Upper lobe of left lung (tissue), 6 donors: ENCODE data around the gene ACOT12. TPM values are rescaled to one million over a fixed set of nuclear protein-coding genes. Genes with fewer than 3 reads are reported as not detected.

Experiments used
- ATAC-seq, 2 donors: fragments of 200-7000 bp; cut with Tn5 transposase; one replicate each; pipeline ENCODE4 v1.9.1; 2022; ENCODE audit warnings: mild to moderate bottlenecking in 2 of 2, moderate library complexity in 2 of 2; ENCODE audit not compliant: low FRiP score in 2 of 2
- DNase-seq, 2 donors: peaks; one replicate each; pipeline ENCODE4 v3.0.0-alpha.2; 2019 to 2020
- H3K27ac ChIP-seq, 4 donors: fragments of 200-600 bp; sonication (generic); one replicate each; pipeline ENCODE4 v1.5.1; 2016 to 2019
- H3K27me3 ChIP-seq, 4 donors: fragments of 200-600 bp; sonication (generic); one replicate each; pipeline ENCODE4 v1.5.1; 2017 to 2019
- H3K36me3 ChIP-seq, 4 donors: fragments of 200-600 bp; sonication (generic); one replicate each; pipeline ENCODE4 v1.5.1; 2016 to 2019
- H3K4me1 ChIP-seq, 4 donors: fragments of 200-600 bp; sonication (generic); one replicate each; pipeline ENCODE4 v1.5.1; 2018 to 2019
- H3K4me3 ChIP-seq, 4 donors: fragments of 200-600 bp; sonication (generic); one replicate each; pipeline ENCODE4 v1.5.1; 2017 to 2019; ENCODE audit warnings: mild to moderate bottlenecking in 2 of 4, moderate library complexity in 1 of 4
- H3K9me3 ChIP-seq, 4 donors: fragments of 200-600 bp; sonication (generic); one replicate each; pipeline ENCODE4 v1.5.1; 2018 to 2019
- EP300 ChIP-seq, 4 donors: sonication (generic); formaldehyde crosslinking; IDR thresholded peaks; one replicate each; pipeline ENCODE4 v1.5.1; 2017; ENCODE audit warnings: antibody characterized with exemption in 4 of 4, control low read depth in 2 of 4
- POLR2A ChIP-seq, 4 donors: fragments of 450-650 bp; IDR thresholded peaks; one replicate each; pipeline ENCODE4 v1.5.1; 2016 to 2017; ENCODE audit warnings: antibody characterized with exemption in 4 of 4, mild to moderate bottlenecking in 2 of 4
- POLR2AphosphoS5 ChIP-seq, 2 donors: sonication (generic); formaldehyde crosslinking; IDR thresholded peaks; one replicate each; pipeline ENCODE4 v1.5.1; 2017; ENCODE audit warnings: antibody characterized with exemption in 2 of 2
- WGBS, 2 donors: methylation state at CpG; one replicate each; pipeline ENCODE4 v1.1.5; 2017 to 2018; 5-methylcytosine and 5-hydroxymethylcytosine counted together
- total RNA-seq, 6 donors: library from RNA; depleted of rRNA in 4 of 6; stranded (reverse); fragments of >200 nt in 4 of 6; gene quantifications; one replicate each; pipeline versions ENCODE4 v1.1.0 to v1.2.1, GENCODE V29; 2016 to 2021
- TF ChIP-seq, protein P1 (sequence below), 6 experiments: fragments of 450-650 bp in 4 of 6; fragments of 200-600 bp in 2 of 6; sonication (generic) in 2 of 6; IDR thresholded peaks; one replicate each; pipeline ENCODE4 v1.5.1; 2016 to 2019; ENCODE audit warnings: antibody characterized with exemption in 6 of 6
- donor health status: DM: no; HTN: no; CAD: no; lungs with moderate emphysema.
- donor health status: DM: no; HTN: yes; CAD: no; lungs with severe emphysema.

Gene ACOT12
- total RNA-seq, 6 donors from 2014 or later = not detected

DNA sequence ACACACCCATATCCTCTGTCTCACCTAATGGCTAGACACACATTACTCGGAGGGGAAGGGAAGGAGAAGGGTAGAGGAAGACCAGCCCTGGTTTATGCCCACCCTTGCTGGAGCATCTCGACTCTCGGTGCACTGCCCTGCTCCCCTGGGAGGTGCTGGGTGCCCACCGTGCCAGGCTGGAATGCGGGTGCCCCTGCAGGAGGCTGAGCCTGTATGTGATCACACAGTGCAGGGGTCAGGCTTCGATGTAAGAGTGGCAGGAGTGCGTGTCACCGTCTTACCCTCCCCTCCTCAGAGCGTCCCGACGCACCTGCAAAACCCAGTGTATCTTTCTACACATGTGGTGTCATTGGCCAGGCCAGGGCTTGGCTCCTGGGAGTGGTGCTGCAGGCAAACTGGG, 7.3 kb upstream of the ACOT12 start:
- ATAC-seq (peak in 1 of 2 donors; percentile 11), DNase-seq (peak in 1 of 2 donors; percentile 69)
- WGBS, 2 donors = 76 to 91% methylated on average over 8 to 11 of the region's 11 CpGs

DNA sequence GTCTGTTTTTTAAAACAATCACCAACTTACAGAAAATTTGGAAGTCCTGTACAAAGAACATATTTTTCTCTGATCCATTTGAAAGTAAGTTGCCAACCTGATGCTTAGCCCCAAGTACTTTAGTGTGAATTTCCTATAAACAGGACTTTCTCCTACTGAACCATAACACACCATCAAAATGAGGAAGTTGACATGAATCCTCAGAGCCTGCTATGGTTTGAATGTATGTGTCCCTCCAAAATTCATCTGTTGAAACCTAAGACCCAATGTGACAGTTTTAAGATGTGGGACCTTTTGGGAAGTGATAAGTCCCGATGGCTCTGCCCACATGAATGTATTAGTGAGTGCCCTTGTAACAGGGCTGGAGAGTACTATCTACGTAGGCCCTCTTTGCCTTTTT, 6.4 kb upstream of the ACOT12 start:
- no peak overlapping the region for H3K4me3 ChIP-seq
- DNase-seq = no peak
- H3K36me3 ChIP-seq = no peaks in the 10 kb centered on the region
- no peak overlapping the region for H3K27ac ChIP-seq
- WGBS, 2 donors = 32 to 47% methylated on average over 2 of the region's 2 CpGs
- no peaks in the 10 kb centered on the region for H3K27me3 ChIP-seq
- TF ChIP-seq POLR2AphosphoS5 (IDR thresholded peaks at IDR 0.05) = no peak
- TF ChIP-seq, protein P1, sequence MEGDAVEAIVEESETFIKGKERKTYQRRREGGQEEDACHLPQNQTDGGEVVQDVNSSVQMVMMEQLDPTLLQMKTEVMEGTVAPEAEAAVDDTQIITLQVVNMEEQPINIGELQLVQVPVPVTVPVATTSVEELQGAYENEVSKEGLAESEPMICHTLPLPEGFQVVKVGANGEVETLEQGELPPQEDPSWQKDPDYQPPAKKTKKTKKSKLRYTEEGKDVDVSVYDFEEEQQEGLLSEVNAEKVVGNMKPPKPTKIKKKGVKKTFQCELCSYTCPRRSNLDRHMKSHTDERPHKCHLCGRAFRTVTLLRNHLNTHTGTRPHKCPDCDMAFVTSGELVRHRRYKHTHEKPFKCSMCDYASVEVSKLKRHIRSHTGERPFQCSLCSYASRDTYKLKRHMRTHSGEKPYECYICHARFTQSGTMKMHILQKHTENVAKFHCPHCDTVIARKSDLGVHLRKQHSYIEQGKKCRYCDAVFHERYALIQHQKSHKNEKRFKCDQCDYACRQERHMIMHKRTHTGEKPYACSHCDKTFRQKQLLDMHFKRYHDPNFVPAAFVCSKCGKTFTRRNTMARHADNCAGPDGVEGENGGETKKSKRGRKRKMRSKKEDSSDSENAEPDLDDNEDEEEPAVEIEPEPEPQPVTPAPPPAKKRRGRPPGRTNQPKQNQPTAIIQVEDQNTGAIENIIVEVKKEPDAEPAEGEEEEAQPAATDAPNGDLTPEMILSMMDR (IDR thresholded peaks at IDR 0.05) = no peak
- TF ChIP-seq POLR2A (IDR thresholded peaks at IDR 0.05) = no peak
- no peak for TF ChIP-seq EP300 (IDR thresholded peaks at IDR 0.05)
- H3K9me3 ChIP-seq = no peaks in the 10 kb centered on the region
- no peak for ATAC-seq
- no peaks in the 10 kb centered on the region for H3K4me1 ChIP-seq

More for the DNA sequence above, 7.3 kb upstream of the ACOT12 start:
- Histone ChIP-seq H3K9me3 (no peaks in the 10 kb centered on the region), H3K4me3 (no peak overlapping the region), H3K36me3 (no peaks in the 10 kb centered on the region), H3K27ac (no peak overlapping the region), H3K4me1 (no peaks in the 10 kb centered on the region), H3K27me3 (no peaks in the 10 kb centered on the region)
- TF ChIP-seq POLR2AphosphoS5 (IDR thresholded peaks at IDR 0.05) = no peak
- no peak for TF ChIP-seq POLR2A (IDR thresholded peaks at IDR 0.05)
- TF ChIP-seq, protein P1 (IDR thresholded peaks at IDR 0.05) = no peak
- no peak for TF ChIP-seq EP300 (IDR thresholded peaks at IDR 0.05)

DNA sequence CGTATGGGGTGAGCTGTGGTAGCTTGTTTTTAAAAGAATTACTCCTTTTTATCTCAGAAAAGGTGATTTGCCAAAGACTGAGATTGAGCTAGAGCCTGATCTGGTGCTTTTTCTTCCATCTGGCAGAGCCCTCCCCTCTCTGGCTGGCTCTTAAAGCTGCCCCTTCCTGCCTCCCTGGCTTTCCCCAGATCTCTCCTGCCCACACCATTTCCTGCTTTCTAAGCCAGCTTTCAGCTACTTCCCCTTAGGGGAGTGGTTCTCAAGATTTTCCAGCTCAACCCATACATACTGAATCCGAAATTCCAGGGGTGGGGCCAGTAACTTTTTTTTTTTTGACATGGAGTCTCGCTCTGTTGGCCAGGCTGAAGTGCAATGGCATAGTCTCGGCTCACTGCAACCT, 4.8 kb upstream of the ACOT12 start:
- Histone ChIP-seq H3K36me3 (no peaks in the 10 kb centered on the region), H3K27ac (no peak overlapping the region), H3K9me3 (no peaks in the 10 kb centered on the region), H3K27me3 (peaks cover 0 to 5% (median 2%) of the 10 kb centered on the region in 4 donors), H3K4me3 (no peak overlapping the region), H3K4me1 (peaks cover 3 to 8% (median 7%) of the 10 kb centered on the region in 4 donors)
- ATAC-seq = no peak
- DNase-seq = no peak
- TF ChIP-seq EP300 (IDR thresholded peaks at IDR 0.05) (no peak), POLR2A (IDR thresholded peaks at IDR 0.05) (no peak), POLR2AphosphoS5 (IDR thresholded peaks at IDR 0.05) (no peak)
- TF ChIP-seq, protein P1 (IDR thresholded peaks at IDR 0.05) = no peak
- WGBS, 2 donors = 52 to 58% methylated on average over 4 of the region's 4 CpGs

DNA sequence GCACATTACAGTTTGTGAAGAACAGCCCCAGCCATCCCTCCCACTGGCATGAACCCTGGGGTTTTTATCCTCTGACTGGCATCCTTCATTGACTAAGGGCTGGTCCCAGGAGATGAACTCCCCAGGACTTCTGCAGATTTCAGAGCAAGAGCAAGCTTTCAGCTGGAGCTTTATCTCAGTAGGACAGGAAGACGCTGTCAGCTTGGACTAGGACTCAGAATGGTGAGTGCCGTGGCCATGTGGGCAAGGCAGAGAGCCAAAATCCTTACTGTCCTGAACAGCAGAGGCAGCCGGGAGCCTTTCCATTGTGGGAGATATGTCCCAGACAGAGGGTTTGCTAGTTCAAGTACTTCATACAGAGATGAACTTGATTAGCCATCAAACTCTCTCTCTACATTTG, 3.2 kb upstream of the ACOT12 start:
- Histone ChIP-seq H3K36me3 (no peaks in the 10 kb centered on the region), H3K27me3 (peaks cover 0 to 11% (median 7%) of the 10 kb centered on the region in 4 donors), H3K9me3 (no peaks in the 10 kb centered on the region), H3K27ac (no peak overlapping the region), H3K4me1 (peaks cover 7 to 13% (median 12%) of the 10 kb centered on the region in 4 donors), H3K4me3 (no peak overlapping the region)
- DNase-seq = no peak
- TF ChIP-seq EP300 (IDR thresholded peaks at IDR 0.05) (no peak), POLR2AphosphoS5 (IDR thresholded peaks at IDR 0.05) (no peak)
- TF ChIP-seq, protein P1 (IDR thresholded peaks at IDR 0.05) = no peak
- no peak for ATAC-seq
- WGBS, 2 donors = 0 to 9% methylated on average over 3 of the region's 3 CpGs

DNA sequence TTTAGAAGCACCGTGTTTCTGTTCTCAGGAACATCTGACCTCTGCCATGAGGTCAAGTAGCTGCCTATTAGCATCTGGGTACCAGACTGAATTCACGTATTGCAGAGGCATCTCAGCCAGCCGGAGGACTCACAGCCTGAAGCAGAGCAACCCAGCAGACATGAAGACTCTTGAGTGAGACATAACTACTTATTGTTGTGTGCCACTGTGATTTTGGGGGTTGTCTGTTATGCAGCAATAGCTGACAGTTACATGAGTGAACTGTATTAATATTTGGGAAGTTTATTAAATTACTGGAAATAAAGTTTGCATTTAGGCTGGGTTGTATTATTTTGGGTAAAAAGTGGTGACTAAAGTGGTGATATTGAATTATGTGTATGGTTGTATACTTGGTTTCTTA, 1.3 kb upstream of the ACOT12 start:
- DNase-seq (no peak), ATAC-seq (no peak)
- Histone ChIP-seq H3K4me1 (peaks cover 7 to 13% (median 12%) of the 10 kb centered on the region in 4 donors), H3K9me3 (no peaks in the 10 kb centered on the region), H3K4me3 (no peak overlapping the region), H3K27ac (no peak overlapping the region), H3K27me3 (peaks cover 0 to 12% (median 7%) of the 10 kb centered on the region in 4 donors), H3K36me3 (no peaks in the 10 kb centered on the region)
- 67 to 81% methylated on average over 3 of the region's 3 CpGs for WGBS, 2 donors
- TF ChIP-seq, protein P1 (IDR thresholded peaks at IDR 0.05) = no peak
- TF ChIP-seq EP300 (IDR thresholded peaks at IDR 0.05) (no peak), POLR2A (IDR thresholded peaks at IDR 0.05) (no peak), POLR2AphosphoS5 (IDR thresholded peaks at IDR 0.05) (no peak)
